Type B pancreatic cell (in vitro differentiated cells): ENCODE data around the gene DDX51. TPM values are rescaled to one million over a fixed set of nuclear protein-coding genes. Genes with fewer than 3 reads are reported as not detected.

Source experiments
- DNase-seq: peaks from one replicate; pipeline ENCODE4 v3.0.0; 2021; ENCODE audit warnings: mixed read lengths; ENCODE audit not compliant: unreplicated experiment; ENCODE audit errors: extremely low spot score
- H3K27ac Mint-ChIP-seq: 2 replicates; pipeline ENCODE4 v1.8.0; 2021; ENCODE audit warnings: mild to moderate bottlenecking, mixed read lengths
- H3K27me3 Mint-ChIP-seq: 2 replicates; pipeline ENCODE4 v1.8.0; 2021; ENCODE audit warnings: mixed read lengths
- H3K36me3 Mint-ChIP-seq: 2 replicates; pipeline ENCODE4 v1.8.0; 2021; ENCODE audit warnings: mixed read lengths
- H3K4me1 Mint-ChIP-seq: one replicate; pipeline ENCODE4 v1.8.0; 2021; ENCODE audit warnings: mixed read lengths; ENCODE audit not compliant: unreplicated experiment
- H3K4me3 Mint-ChIP-seq: 2 replicates; pipeline ENCODE4 v1.8.0; 2021; ENCODE audit warnings: mild to moderate bottlenecking, mixed read lengths
- H3K9me3 Mint-ChIP-seq: 2 replicates; pipeline ENCODE4 v1.8.0; 2021; ENCODE audit warnings: mixed read lengths
- CTCF ChIP-seq: fragments of 200-600 bp; sonication (generic); conservative IDR thresholded peaks from 2 replicates; pipeline ENCODE4 v1.5.0; 2021; ENCODE audit warnings: antibody characterized with exemption, mild to moderate bottlenecking
- total RNA-seq: library from RNA; stranded (reverse); gene quantifications from 2 replicates; pipeline ENCODE4 v1.2.1, GENCODE V29; 2021; ENCODE audit warnings: low replicate concordance

DDX51 gene
- total RNA-seq, 1 donor from 2014 or later = 30.5 TPM

- DNase-seq = no peak
- Mint-ChIP-seq H3K27ac (no peak overlapping the region), H3K9me3 (no peaks in the 10 kb centered on the region), H3K4me3 (no peak overlapping the region), H3K27me3 (peaks cover 5% of the 10 kb centered on the region), H3K36me3 (no peaks in the 10 kb centered on the region), H3K4me1 (no peaks in the 10 kb centered on the region)
- TF ChIP-seq CTCF = no peak
Measured at GRCh38 chr12:132155771-132156572, 11.9 kb upstream of the DDX51 start.

- H3K9me3 Mint-ChIP-seq = no peaks in the 10 kb centered on the region
- no peak overlapping the region for H3K27ac Mint-ChIP-seq
- H3K4me3 Mint-ChIP-seq = no peak overlapping the region
- no peaks in the 10 kb centered on the region for H3K4me1 Mint-ChIP-seq
- no peak for TF ChIP-seq CTCF
- peaks cover 3% of the 10 kb centered on the region for H3K27me3 Mint-ChIP-seq
- no peaks in the 10 kb centered on the region for H3K36me3 Mint-ChIP-seq
- no peak for DNase-seq
Measured at GRCh38 chr12:132154941-132155770, 11.0 kb upstream of the DDX51 start.

- no peak overlapping the region for H3K27ac Mint-ChIP-seq
- H3K9me3 Mint-ChIP-seq = no peaks in the 10 kb centered on the region
- no peaks in the 10 kb centered on the region for H3K27me3 Mint-ChIP-seq
- no peaks in the 10 kb centered on the region for H3K4me1 Mint-ChIP-seq
- no peak overlapping the region for H3K4me3 Mint-ChIP-seq
- H3K36me3 Mint-ChIP-seq = no peaks in the 10 kb centered on the region
- TF ChIP-seq CTCF = no peak
- no peak for DNase-seq
Measured at GRCh38 chr12:132154341-132154761, 10.2 kb upstream of the DDX51 start.

GRCh38 chr12:132153501-132154340, 9.6 kb upstream of the DDX51 start:
- H3K36me3 Mint-ChIP-seq = no peaks in the 10 kb centered on the region

More at GRCh38 chr12:132153501-132154340, 9.6 kb upstream of the DDX51 start:
- DNase-seq = no peak
- TF ChIP-seq CTCF = peak; percentile 96
- Mint-ChIP-seq H3K4me3 (no peak overlapping the region), H3K4me1 (no peaks in the 10 kb centered on the region), H3K27ac (no peak overlapping the region), H3K27me3 (no peaks in the 10 kb centered on the region), H3K9me3 (no peaks in the 10 kb centered on the region)
